Fibroblast of mammary gland (primary cell): Measurements from ENCODE around the gene ASCC1.

ENCODE experiments used
- DNase-seq: peaks from one replicate; pipeline ENCODE4 v3.0.0-alpha.2; 2010; ENCODE audit warnings: low read depth
- H3K4me3 ChIP-seq: 2 replicates; pipeline ENCODE4 v1.5.1; 2011; ENCODE audit warnings: low read depth, mild to moderate bottlenecking, low read length, moderate library complexity; ENCODE audit not compliant: control insufficient read depth
- TF ChIP-seq, protein P1 (sequence below): conservative IDR thresholded peaks from 2 replicates; pipeline ENCODE4 v1.5.1; 2011; ENCODE audit warnings: low read depth, low read length, inconsistent platforms; ENCODE audit not compliant: control insufficient read depth, insufficient read depth

The ASCC1 gene

DNA sequence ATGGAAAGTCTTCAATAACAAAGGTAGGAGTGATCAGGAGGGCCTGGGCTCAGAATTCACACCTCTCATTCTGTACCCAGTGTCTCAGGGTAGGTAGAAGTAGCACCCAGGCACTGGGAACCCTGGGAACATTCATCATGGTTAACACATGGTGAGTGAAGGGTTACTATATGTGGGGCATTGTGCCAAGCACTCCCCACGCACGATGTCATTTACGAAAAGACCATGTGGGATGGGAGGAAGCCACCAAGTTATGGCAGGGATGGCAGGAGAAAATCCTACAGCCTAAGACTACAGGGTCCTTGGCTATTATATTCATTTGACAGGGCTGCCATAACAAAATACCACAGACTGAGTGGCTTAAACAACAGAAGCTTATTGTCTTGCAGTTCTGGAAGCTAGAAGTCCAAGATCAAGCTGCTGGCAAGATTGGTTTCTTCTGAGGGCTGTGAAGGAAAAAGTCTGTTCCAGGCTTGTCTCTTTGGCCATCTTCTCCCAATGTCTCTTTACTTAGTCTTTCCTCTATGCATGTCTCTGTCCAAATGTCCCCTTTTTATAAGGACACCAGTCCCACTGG, 30.0 kb upstream of the ASCC1 start:
- TF ChIP-seq, protein P1, sequence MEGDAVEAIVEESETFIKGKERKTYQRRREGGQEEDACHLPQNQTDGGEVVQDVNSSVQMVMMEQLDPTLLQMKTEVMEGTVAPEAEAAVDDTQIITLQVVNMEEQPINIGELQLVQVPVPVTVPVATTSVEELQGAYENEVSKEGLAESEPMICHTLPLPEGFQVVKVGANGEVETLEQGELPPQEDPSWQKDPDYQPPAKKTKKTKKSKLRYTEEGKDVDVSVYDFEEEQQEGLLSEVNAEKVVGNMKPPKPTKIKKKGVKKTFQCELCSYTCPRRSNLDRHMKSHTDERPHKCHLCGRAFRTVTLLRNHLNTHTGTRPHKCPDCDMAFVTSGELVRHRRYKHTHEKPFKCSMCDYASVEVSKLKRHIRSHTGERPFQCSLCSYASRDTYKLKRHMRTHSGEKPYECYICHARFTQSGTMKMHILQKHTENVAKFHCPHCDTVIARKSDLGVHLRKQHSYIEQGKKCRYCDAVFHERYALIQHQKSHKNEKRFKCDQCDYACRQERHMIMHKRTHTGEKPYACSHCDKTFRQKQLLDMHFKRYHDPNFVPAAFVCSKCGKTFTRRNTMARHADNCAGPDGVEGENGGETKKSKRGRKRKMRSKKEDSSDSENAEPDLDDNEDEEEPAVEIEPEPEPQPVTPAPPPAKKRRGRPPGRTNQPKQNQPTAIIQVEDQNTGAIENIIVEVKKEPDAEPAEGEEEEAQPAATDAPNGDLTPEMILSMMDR: no peak
- peak; percentile 39 for DNase-seq
- H3K4me3 ChIP-seq: no peak overlapping the region

DNA sequence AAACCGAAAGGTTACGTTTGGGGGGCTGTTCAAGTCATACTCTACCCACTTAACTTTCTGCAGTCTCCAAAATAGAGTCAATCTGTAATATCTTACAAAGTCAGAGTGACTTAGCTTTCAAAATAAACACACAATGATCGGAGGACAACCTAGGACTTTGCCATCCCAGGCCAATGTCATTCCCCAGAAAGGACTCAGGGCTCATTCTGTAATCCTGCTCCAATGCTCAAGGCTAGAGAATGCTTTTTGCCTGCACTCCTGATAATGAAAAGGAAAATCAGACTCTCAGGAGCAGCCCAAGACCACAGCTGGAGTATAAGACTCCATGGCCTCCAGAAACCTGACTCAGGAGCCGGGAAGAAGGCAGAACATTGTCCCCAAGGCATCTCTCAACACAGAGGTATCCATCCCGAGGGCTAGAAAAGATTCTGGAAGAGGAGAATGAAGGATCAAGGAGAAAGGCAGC, 28.5 kb upstream of the ASCC1 start:
- H3K4me3 ChIP-seq: no peak overlapping the region
- no peak for DNase-seq
- TF ChIP-seq, protein P1: no peak

DNA sequence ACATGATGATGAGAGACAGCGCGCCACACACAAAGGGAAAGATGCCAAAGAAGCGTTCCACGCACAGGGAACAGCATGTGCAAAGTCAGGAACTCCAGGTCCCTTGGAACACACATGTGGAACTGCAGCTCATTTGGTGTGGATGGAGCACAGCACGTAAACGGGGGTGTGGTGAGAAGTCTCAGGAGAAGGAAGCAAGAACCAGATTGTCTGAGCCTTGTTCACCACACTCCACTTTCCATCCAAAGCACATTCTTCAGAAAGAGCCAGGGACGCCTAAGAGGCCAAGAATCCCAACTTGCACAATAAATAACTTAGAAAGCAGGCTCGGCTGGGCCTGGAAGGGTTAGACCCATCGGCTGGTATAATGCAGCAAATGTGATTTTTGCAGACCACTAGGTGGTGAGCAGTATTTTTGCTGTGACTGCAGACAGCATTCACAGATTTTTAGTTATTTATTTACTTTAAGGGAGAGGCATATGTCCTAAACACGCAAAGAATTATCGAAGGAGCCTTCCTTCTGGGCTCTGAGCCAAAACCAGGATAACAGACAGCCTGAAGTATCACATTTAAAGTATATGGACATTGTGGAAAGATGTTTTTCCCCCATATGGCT, 27.9 kb upstream of the ASCC1 start:
- no peak overlapping the region for H3K4me3 ChIP-seq
- TF ChIP-seq, protein P1: peak; percentile 60
- DNase-seq: peak; percentile 98

DNA sequence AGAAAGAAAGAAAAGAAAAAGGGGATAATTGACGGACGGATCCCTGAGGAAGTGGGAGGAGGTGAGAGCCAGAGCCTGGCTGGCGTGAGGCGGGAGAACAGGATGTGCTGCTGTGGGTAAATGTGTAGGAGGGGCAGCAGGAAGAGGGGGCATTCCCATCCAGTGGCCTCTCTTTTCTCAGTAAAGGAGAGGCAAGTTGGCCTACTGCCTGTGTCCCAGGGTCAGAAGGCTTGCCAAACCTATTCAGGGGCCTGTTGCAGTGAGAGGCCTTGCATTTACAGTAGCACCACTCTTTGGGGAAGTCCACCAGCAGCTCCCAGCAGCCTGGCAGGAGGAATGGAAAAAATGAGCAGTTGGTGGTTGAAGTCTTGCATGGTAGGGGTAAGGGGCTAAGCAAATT, 26.6 kb upstream of the ASCC1 start:
- no peak overlapping the region for H3K4me3 ChIP-seq
- DNase-seq: peak; percentile 75
- TF ChIP-seq, protein P1: no peak

DNA sequence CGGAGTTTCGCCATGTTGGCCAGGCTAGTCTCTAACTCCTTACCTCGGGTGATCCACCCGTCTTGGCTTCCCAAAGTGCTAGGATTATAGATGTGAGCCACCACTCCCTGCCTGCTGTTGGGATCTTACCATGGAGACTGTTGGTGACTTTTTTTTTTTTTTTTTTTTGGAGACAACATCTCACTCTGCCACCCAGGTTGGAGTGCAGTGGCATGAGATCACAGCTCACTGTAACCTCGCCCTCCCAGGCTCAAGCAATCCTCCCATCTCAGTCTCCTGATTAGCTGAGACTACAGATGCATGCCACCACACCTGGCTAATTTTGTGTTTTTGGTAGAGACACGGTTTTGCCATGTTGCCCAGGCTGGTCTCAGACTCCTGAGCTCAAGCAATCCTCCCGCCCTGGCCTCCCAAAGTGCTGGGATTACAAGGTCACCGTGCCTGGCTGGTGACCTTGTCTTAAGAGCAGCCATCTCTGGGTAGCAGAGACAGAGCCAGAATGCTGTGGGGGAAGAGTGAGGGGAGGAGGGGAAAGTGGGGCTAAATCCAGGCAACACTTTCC, 25.7 kb upstream of the ASCC1 start:
- TF ChIP-seq, protein P1: no peak
- no peak overlapping the region for H3K4me3 ChIP-seq
- DNase-seq: no peak

DNA sequence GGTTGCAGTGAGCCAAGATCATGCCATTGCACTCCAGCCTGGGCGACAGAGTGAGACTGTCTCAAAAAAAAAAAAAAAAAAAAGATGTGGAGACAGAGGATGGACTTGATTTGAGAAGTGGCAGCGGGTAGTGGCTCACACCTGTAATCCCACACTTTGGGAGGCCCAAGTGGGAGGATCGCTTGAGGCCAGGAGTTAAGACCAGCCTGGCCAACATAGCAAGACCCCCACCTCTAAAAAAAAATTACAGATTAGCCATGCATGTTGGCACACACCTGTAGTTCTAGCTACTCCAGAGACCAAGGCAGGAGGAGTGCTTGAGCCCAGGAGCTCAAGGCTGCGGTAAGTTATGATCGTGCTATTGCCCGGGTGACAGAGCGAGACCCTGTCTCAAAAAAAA, 24.3 kb upstream of the ASCC1 start:
- TF ChIP-seq, protein P1: no peak
- no peak overlapping the region for H3K4me3 ChIP-seq

More for the DNA sequence above, 24.3 kb upstream of the ASCC1 start:
- DNase-seq: no peak
